Right lobe of liver (tissue), 4 donors: ENCODE data around the gene ANO6.

Source experiments
- POLR2A ChIP-seq: fragments of 450-650 bp; IDR thresholded peaks from one replicate; pipeline ENCODE4 v1.6.1; 2017; ENCODE audit warnings: antibody characterized with exemption, mild to moderate bottlenecking
- TF ChIP-seq, protein P1 (sequence below), 4 donors: fragments of 200-600 bp in 3 of 4; fragments of 450-650 bp in 1 of 4; IDR thresholded peaks; one replicate each; pipeline versions ENCODE4 v1.5.1 to v1.8.0; 2016 to 2022; ENCODE audit warnings: antibody characterized with exemption in 4 of 4, mild to moderate bottlenecking in 2 of 4
- donor health status: DM: no; HTN: no; CAD: no.
- donor health status: DM: no; HTN: no; CAD: no.
- donor health status: DM: no; HTN: yes; CAD: no.

DNA sequence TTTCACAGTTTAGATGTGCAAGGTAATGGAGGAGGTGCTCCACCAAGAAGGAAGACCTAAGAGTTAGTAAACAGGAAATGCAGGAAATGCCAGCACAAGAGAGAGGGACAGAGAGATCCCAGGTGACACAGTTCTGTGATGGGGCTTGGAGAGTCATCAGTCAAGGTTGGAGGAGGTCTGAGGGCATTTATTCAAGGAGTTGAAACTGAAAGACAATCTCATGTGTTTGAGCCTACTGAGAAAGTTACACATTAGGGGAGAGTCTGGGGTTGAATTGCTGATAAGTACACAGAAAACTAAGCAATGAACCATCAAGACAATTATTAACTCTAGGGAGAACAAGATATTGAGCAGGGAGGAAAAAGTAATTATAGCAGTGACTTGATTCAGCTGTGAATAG lies 138.5 kb downstream of the ANO6 start:
- TF ChIP-seq, protein P1, sequence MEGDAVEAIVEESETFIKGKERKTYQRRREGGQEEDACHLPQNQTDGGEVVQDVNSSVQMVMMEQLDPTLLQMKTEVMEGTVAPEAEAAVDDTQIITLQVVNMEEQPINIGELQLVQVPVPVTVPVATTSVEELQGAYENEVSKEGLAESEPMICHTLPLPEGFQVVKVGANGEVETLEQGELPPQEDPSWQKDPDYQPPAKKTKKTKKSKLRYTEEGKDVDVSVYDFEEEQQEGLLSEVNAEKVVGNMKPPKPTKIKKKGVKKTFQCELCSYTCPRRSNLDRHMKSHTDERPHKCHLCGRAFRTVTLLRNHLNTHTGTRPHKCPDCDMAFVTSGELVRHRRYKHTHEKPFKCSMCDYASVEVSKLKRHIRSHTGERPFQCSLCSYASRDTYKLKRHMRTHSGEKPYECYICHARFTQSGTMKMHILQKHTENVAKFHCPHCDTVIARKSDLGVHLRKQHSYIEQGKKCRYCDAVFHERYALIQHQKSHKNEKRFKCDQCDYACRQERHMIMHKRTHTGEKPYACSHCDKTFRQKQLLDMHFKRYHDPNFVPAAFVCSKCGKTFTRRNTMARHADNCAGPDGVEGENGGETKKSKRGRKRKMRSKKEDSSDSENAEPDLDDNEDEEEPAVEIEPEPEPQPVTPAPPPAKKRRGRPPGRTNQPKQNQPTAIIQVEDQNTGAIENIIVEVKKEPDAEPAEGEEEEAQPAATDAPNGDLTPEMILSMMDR (IDR thresholded peaks at IDR 0.05) = no peak
- no peak for TF ChIP-seq POLR2A
